ENCODE data around the gene RAB30.
"Not testable (repeated sequence)": the region's sequence is repeated elsewhere in the genome, so short reads cannot be mapped to it uniquely, and the experiment has no call there.

The RAB30 gene

DNA sequence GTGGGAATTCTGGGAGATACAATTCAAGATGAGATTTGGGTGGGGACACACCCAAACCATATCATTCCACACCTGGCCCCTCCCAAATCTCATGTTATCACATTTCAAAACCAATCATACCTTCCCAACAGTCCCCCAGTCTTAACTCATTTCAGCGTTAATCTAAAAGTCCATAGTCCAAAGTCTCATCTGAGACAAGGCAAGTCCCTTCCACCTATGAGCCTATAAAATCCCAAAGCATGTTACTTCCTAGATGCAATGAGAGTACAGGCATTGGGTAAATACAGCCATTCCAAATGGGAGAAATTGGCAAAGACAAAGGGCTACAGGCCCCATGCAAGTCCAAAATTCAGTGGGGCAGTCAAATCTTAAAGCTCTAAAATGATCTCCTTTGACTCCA is 128.3 kb downstream of the RAB30 start:
- not testable (repeated sequence) for DNase-seq (ENCODE audit: low read depth)

DNA sequence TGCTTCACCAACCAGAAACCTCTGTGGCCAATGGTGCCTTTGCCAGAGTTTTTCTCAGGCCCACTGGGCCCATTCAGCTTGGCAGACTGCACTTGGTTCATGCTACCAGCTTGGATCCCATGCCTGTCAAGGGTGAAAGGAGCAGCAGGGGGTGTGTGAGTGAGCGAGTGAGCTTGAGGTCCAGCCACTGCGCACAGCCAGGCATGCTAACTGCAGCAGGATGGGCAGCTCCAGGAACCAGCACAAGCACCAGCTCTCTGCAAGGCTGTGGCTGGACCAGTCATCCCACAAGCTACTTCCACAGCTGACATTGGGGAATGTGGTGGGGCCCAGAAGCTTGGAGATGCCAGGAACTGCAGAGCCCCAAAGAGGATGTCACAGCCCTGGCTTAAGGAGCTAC is 129.3 kb downstream of the RAB30 start:
- no peak for DNase-seq (ENCODE audit: low read depth)

DNA sequence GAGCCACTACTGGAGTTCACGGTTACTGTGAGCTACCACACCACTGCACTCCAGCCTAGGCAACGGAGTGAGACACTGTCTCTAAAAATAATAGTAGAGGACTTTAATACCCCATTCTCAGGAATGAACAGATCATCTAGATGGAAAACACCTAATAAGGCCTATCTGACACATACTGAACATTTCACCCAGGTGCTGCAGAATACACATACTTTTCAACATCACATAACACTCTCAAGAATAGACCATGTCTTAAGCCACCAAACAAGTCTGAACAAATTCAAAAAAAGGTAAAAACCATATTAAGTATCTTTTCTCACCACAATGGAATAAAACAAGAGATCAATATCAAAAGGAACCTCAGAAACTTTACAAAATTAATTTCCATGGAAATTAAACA is 132.2 kb downstream of the RAB30 start:
- DNase-seq (ENCODE audit: low read depth), result no peak

DNA sequence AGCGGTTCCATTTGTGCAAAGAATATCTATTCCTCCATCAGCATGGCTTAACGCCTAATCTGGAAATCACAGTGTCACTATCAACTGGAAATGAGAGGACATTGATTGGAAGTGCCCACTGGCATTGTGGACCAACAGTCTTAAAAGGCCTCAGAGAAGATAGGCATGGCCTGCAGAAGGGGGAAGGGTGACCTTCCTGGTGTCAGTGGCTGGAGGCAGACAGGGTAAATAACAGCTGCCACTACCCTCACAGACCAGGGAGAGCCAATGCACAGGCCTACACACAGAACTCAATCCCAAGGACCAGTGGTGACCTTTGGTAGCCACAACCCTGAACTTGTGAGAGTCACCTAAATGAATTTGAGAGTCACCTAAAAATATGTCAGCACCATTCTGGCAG is 134.1 kb downstream of the RAB30 start:
- no peak for DNase-seq (ENCODE audit: low read depth)

DNA sequence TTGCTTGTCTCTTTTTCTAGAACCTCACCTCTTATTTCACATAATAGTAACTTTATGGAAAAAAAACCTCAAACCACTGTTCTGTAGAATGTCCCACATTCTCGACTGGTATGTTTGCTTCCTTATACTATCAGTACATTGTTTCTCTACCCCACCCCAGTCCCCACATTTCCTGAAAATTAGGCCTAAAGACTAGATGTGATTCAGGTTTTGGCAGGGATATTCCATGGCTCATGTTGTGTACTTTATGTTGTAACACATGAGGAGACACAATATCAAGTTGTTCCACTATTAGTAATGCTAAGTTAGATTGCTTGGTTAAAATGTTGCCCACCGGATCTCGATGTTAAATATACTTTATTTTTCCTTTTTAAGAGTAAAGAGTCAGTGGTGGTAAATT is 135.4 kb downstream of the RAB30 start:
- DNase-seq (ENCODE audit: low read depth), result peak; percentile 77

DNA sequence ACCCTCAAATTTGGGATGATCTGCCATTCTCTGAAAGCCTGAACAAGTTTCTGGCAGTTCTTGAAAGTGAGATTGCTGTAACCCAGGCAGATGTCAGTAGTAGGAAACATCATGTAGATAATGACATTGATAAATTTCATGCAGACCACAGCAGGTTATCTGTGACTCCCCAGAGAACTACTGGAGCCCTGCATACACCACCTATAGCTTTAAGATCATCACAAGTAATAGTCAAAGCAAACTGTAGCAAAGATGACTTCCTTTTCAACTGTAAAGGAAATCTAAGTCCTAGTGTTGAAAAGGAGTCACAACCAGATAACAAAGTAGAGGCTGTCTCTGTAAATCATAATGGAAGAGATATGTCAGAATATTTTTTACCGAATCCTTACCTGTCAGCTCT is 139.1 kb downstream of the RAB30 start:
- DNase-seq (ENCODE audit: low read depth), result no peak

DNA sequence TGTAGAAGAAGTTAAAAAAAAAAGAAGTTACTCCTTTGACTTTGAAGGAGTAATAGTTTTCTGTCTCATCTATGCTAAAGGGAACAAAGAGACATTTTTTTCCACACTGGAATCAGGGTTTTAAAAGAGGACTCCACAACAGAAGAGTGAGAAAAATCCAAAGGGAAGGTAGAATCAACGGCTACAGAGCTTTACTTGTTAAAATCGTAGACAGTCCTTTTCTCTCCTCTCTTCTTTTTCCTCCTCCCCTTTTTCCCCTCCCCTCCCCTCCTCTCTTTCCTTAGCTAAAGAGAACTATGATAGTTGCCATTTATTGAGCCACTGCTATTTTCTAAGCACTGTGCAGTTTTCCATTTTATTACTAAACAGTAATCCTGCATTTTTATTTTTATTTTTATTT is 141.0 kb downstream of the RAB30 start:
- no peak for DNase-seq (ENCODE audit: low read depth)

DNA sequence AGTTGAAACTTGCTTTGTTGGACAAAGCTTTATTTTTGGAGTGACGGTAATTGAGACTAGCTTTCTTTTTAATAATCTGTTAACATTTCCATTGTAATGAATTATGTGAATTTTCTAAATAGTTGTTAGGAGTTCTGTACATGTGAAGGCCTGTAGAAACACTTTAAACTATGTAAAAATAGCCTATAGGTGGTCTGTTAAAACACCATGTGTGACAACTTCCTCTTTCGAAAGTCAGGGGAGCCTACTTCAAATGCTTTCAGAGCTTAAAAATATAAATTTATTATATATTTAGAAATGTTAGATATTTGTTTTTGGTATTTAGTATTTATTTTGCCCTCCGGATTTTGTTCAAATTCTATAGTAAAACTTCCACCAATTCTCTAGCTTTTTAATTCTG is 141.5 kb downstream of the RAB30 start:
- no peak for DNase-seq (ENCODE audit: low read depth)

DNA sequence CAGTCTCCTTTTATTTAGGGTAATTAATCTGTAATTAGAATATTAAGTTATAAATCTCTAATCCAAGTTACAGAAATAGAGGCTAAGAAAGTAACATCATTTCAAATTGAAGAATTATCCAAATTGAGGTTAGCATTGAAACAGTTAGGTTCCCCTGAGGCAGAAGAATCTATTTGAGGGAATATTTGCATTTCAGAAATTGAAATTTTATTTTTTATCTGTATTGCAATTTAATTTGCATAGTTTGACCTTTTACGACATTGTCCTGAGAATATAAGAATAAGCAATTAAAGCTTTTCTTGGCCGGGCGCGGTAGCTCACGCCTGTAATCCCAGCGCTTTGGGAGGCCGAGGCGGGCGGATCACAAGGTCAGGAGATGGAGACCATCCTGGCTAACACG is 142.6 kb downstream of the RAB30 start:
- DNase-seq (ENCODE audit: low read depth), result no peak

DNA sequence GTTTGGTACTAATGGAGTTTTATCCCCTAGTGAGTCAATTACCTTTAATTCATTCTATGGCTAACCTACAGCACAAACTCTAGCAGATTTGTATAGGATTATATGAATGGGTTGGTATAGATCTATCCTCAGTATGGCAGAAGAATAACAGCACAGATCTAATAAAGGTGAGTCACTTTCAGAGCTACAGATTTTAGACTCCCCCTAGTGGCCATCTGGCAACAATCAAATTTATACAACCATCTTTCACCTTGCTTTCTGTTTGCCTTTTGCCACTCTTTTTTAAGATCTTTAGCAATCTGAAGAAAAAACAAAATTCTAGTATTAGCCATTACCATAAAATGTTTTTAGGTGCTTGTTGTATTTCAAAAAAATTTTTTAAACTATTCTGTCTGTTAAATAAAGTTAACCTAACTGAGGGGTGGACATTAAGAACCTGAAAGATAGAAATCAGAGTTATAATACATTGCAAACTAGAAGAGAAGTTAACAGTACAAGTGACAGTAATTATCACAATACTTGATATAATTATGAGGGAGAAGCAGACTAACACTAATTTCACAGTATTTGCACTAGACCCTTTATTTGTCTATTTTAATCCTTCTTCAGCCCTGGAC is 144.3 kb downstream of the RAB30 start:
- peak; percentile 60 for DNase-seq (ENCODE audit: low read depth)

DNA sequence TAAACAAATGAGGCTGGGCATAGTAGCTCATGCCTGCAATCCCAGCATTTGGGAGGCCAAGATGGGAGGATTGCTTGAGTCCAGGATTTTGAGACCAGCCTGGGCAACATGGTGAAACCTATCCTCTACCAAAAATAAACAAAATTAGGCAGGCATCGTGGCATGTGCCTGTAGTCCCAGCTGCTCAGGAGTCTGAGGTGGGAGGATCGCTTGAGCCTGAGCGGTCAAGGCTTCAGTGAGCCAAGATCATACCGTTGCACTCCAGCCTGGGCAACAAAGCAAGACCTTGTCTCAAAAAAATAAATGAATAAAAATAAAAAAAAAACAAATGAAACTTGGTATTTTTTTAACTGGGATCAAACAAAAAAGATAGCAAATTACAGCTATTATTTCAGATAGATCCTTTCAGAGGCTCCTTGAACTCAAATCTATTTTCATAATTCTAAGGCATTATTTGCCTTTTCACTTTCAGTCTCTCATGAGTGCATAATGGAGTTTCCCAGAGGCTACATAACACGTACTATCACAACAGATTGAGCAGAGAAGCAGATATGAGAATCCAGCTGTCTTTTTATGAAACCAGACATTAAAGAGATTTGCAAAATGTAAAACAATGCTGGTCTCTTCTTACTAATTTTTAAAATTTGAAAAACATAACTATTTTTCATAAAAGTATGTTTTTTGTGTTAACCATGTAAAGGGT is 147.0 kb downstream of the RAB30 start:
- no peak for DNase-seq (ENCODE audit: low read depth)
